Activated B cell treated with CpG ODN at 0.5 μM for 24 hours (primary cell): ENCODE measurements around the gene ANKH. TPM values are rescaled to one million over a fixed set of nuclear protein-coding genes. Genes with fewer than 3 reads are reported as not detected.
"Not testable (repeated sequence)": the region's sequence is repeated elsewhere in the genome, so short reads cannot be mapped to it uniquely, and the experiment has no call there.

Experiments
- ATAC-seq: fragments of 200-7000 bp; cut with Tn5 transposase; one replicate; pipeline ENCODE4 v1.10.0; 2021; ENCODE audit warnings: low read depth, mild to moderate bottlenecking, moderate library complexity
- CTCF ChIA-PET: fragments of 350-600 bp; sonication (Branson Sonifier 250); formaldehyde crosslinking; loops from one replicate; lab custom pipeline; 2021; ENCODE audit warnings: antibody characterized with exemption; lab: Charles Lee
- POLR2A ChIA-PET: fragments of 350-600 bp; sonication (Branson Sonifier 250); formaldehyde crosslinking; loops from one replicate; lab custom pipeline; 2021; ENCODE audit warnings: antibody characterized with exemption; lab: Charles Lee
- DNase-seq: peaks from one replicate; pipeline ENCODE4 v3.0.0; 2022
- H3K27ac Mint-ChIP-seq: one replicate; pipeline ENCODE4 v1.8.0; 2020; ENCODE audit warnings: mixed read lengths
- H3K27me3 Mint-ChIP-seq: one replicate; pipeline ENCODE4 v1.8.0; 2021; ENCODE audit warnings: mixed read lengths
- H3K36me3 Mint-ChIP-seq: one replicate; pipeline ENCODE4 v1.8.0; 2021; ENCODE audit warnings: low read depth, mixed read lengths
- H3K4me1 Mint-ChIP-seq: one replicate; pipeline ENCODE4 v1.8.0; 2021; ENCODE audit warnings: mixed read lengths
- H3K4me3 Mint-ChIP-seq: one replicate; pipeline ENCODE4 v1.8.0; 2020; ENCODE audit warnings: mild to moderate bottlenecking, mixed read lengths
- H3K9me3 Mint-ChIP-seq: one replicate; pipeline ENCODE4 v1.8.0; 2020; ENCODE audit warnings: mixed read lengths
- CTCF ChIP-seq: fragments of 200-600 bp; IDR thresholded peaks from one replicate; pipeline ENCODE4 v1.8.0; 2022; ENCODE audit warnings: antibody characterized with exemption, mild to moderate bottlenecking
- intact Hi-C: fragments of 100-400 bp; cut with micrococcal nuclease; formaldehyde crosslinking; loops from one replicate; pipeline ENCODE4 v1.15.1; 2024
- total RNA-seq: library from RNA; stranded (reverse); gene quantifications from 2 replicates; pipeline ENCODE4 v1.2.3, GENCODE V29; 2022

Gene ANKH
- total RNA-seq, 1 donor from 2014 or later: 43.3 TPM

GRCh38 chr5:14879393-14879792, 7.8 kb upstream of the ANKH start:
- no peak for DNase-seq
- Mint-ChIP-seq H3K4me3 (no peak overlapping the region), H3K4me1 (no peaks in the 10 kb centered on the region), H3K27ac (no peak overlapping the region), H3K9me3 (no peaks in the 10 kb centered on the region), H3K27me3 (peaks cover 17% of the 10 kb centered on the region), H3K36me3 (no peaks in the 10 kb centered on the region)
- intact Hi-C loops: no loop called here
- no peak for ATAC-seq
- TF ChIP-seq CTCF: no peak
- POLR2A ChIA-PET: no interaction called here
- CTCF ChIA-PET: no interaction called here

- H3K27me3 Mint-ChIP-seq: peaks cover 14% of the 10 kb centered on the region
- CTCF ChIA-PET, intact Hi-C loops: not testable (repeated sequence)
Observed at GRCh38 chr5:14878192-14878591, 6.6 kb upstream of the ANKH start.

GRCh38 chr5:14876095-14876494, 4.5 kb upstream of the ANKH start:
- Mint-ChIP-seq H3K4me3 (no peak overlapping the region), H3K4me1 (no peaks in the 10 kb centered on the region), H3K27me3 (peaks cover 9% of the 10 kb centered on the region), H3K36me3 (no peaks in the 10 kb centered on the region), H3K27ac (no peak overlapping the region), H3K9me3 (no peaks in the 10 kb centered on the region)
- DNase-seq: no peak
- intact Hi-C loops: no loop called here
- POLR2A ChIA-PET: no interaction called here
- ATAC-seq: no peak
- no peak for TF ChIP-seq CTCF
- CTCF ChIA-PET: no interaction called here

More at GRCh38 chr5:14878192-14878591, 6.6 kb upstream of the ANKH start:
- not testable (repeated sequence) for H3K9me3 Mint-ChIP-seq, H3K4me3 Mint-ChIP-seq, ATAC-seq, DNase-seq, H3K36me3 Mint-ChIP-seq, H3K27ac Mint-ChIP-seq, H3K4me1 Mint-ChIP-seq
- POLR2A ChIA-PET: interaction anchor here (0.7 kb wide), 1 partner anchor 16 kb away, joined by 12 read pairs; no protein-coding TSS in a partner anchor

GRCh38 chr5:14873790-14874189, 2.2 kb upstream of the ANKH start:
- intact Hi-C loops: loop anchor here (5.0 kb wide), 3 partner anchors 84 to 861 kb away; no protein-coding TSS in a partner anchor
- Mint-ChIP-seq H3K4me1 (peaks cover 22% of the 10 kb centered on the region), H3K27me3 (no peaks in the 10 kb centered on the region), H3K27ac (no peak overlapping the region), H3K36me3 (no peaks in the 10 kb centered on the region), H3K9me3 (no peaks in the 10 kb centered on the region), H3K4me3 (peak overlapping the region; percentile 46)
- ATAC-seq: no peak
- no peak for DNase-seq
- no peak for TF ChIP-seq CTCF
- CTCF ChIA-PET: interaction anchor here (1.1 to 4.9 kb wide), 2 partner anchors 147 to 188 kb away, joined by 5 to 53 read pairs; no protein-coding TSS in a partner anchor
- POLR2A ChIA-PET: no interaction called here

- H3K4me1 Mint-ChIP-seq: peaks cover 22% of the 10 kb centered on the region
- intact Hi-C loops: loop anchor here (5.0 kb wide), 3 partner anchors 84 to 861 kb away; no protein-coding TSS in a partner anchor
- H3K9me3 Mint-ChIP-seq: no peaks in the 10 kb centered on the region
- H3K4me3 Mint-ChIP-seq: no peak overlapping the region
- ChIA-PET POLR2A (interaction anchor here (0.6 to 1.4 kb wide), 3 partner anchors 47 to 120 kb away, joined by 3 to 5 read pairs (median 3); no protein-coding TSS in a partner anchor), CTCF (interaction anchor here (0.9 to 4.9 kb wide), 5 partner anchors 114 to 187 kb away, joined by 3 to 53 read pairs (median 3); no protein-coding TSS in a partner anchor)
- no peaks in the 10 kb centered on the region for H3K36me3 Mint-ChIP-seq
- DNase-seq (no peak), ATAC-seq (no peak)
- H3K27me3 Mint-ChIP-seq: no peaks in the 10 kb centered on the region
- H3K27ac Mint-ChIP-seq: no peak overlapping the region
- no peak for TF ChIP-seq CTCF
Observed at GRCh38 chr5:14873093-14873492, 1.5 kb upstream of the ANKH start.
